ENCODE measurements around the gene IL15RA. TPM values are rescaled to one million over a fixed set of nuclear protein-coding genes. Genes with fewer than 3 reads are reported as not detected.
"Not testable (repeated sequence)": the region's sequence is repeated elsewhere in the genome, so short reads cannot be mapped to it uniquely, and the experiment has no call there.

IL15RA gene
- total RNA-seq, 2 donors from 2014 or later = 15.4 to 19.6 TPM

GRCh38 chr10:5913736-5914135, 63.6 kb downstream of the IL15RA start:
- intact Hi-C loops (cut with DNase I, micrococcal nuclease) = no loop called here
- ATAC-seq (no peak), DNase-seq (no peak)

GRCh38 chr10:5911670-5912069, 65.7 kb downstream of the IL15RA start:
- DNase-seq (no peak), ATAC-seq (no peak)
- intact Hi-C loops (cut with DNase I, micrococcal nuclease) = no loop called here

GRCh38 chr10:5910323-5911100, 66.8 kb downstream of the IL15RA start:
- ATAC-seq (no peak), DNase-seq (no peak)
- intact Hi-C loops (cut with DNase I, micrococcal nuclease) = no loop called here

GRCh38 chr10:5908676-5909075, 68.7 kb downstream of the IL15RA start:
- intact Hi-C loops (cut with DNase I, micrococcal nuclease); DNase-seq; ATAC-seq: not testable (repeated sequence)

- intact Hi-C loops (cut with DNase I, micrococcal nuclease) = no loop called here
- ATAC-seq = no peak
- no peak for DNase-seq
Measured at GRCh38 chr10:5906651-5907050, 70.7 kb downstream of the IL15RA start.

- DNase-seq (no peak), ATAC-seq (peak; percentile 72)
- intact Hi-C loops (cut with DNase I, micrococcal nuclease) = no loop called here
Measured at GRCh38 chr10:5905854-5906507, 71.4 kb downstream of the IL15RA start.

GRCh38 chr10:5904227-5904626, 73.1 kb downstream of the IL15RA start:
- intact Hi-C loops (cut with DNase I, micrococcal nuclease) = no loop called here
- ATAC-seq = no peak
- DNase-seq = no peak

- ATAC-seq (no peak), DNase-seq (no peak)
- intact Hi-C loops (cut with DNase I, micrococcal nuclease) = no loop called here
Measured at GRCh38 chr10:5903563-5903962, 73.8 kb downstream of the IL15RA start.

- no peak for ATAC-seq
- intact Hi-C loops (cut with DNase I, micrococcal nuclease) = no loop called here
- no peak for DNase-seq
Measured at GRCh38 chr10:5902511-5903274, 74.7 kb downstream of the IL15RA start.

Other genes with a start within 250 kb of the IL15RA start
- gene GDI2, start 164.1 kb downstream of the IL15RA start, total RNA-seq = 100 to 1,000 TPM; 211 to 218 TPM
- 1 to 10 TPM; 6.7 to 7.1 TPM for gene ANKRD16, start 87.7 kb downstream of the IL15RA start, total RNA-seq
- 10 to 100 TPM; 75.3 to 89.7 TPM for gene FBH1, start 87.3 kb downstream of the IL15RA start, total RNA-seq
- 1 to 10 TPM in 1 of 2 donors, under 1 TPM in 1; 0.61 to 1.8 TPM for gene IL2RA, start 84.8 kb upstream of the IL15RA start, total RNA-seq
- gene RBM17, start 111.5 kb upstream of the IL15RA start, total RNA-seq = 10 to 100 TPM; 71.7 to 90.7 TPM
- 10 to 100 TPM; 19.1 to 20.2 TPM for gene PFKFB3, start 225.4 kb upstream of the IL15RA start, total RNA-seq